Measurements from ENCODE around the gene NFIL3.

The NFIL3 gene

GRCh38 chr9:91422758-91423711 lies 597 bp downstream of the NFIL3 start:
- no peak for DNase-seq (ENCODE audit: insufficient read length, low spot score)
- peak; percentile 64 for FAIRE-seq

DNA sequence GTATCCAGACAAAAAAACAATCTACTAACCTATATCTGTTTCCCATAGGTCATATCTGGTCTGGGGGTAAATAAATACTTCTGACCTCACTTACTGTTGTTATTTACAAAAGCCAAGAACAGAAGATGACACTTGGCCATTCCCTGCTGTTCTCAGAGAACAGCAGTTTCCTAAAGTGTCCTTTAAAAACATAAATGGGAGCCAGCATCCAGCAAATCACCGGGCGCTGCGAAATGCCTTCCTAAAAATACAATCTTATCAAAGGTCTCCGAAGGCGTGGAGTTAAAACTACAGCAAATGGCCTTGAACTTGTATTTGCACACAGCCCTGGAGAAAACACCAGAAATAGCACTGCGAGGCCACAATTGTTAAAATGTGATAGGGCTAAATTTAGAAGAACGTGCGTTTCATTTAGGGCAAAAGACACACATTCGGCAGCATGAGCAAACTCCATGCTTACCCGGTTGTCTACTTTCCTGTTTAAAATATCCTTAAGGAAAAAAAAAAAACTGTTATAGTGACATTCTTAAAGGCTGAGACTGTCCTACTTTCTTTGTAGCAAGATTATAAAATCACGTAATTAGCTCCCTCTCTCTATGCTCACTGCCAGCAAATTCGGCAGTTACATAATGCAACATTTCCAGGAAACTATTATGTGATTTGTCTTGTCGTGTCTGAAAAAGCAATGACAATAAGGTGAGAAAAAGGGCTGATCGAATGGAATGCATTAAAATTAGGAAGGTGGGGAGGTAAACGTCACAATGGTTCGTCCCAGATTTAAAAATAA lies 1.5 kb downstream of the NFIL3 start:
- DNase-seq (ENCODE audit: insufficient read length, low spot score), result no peak
- peak; percentile 72 for FAIRE-seq

DNA sequence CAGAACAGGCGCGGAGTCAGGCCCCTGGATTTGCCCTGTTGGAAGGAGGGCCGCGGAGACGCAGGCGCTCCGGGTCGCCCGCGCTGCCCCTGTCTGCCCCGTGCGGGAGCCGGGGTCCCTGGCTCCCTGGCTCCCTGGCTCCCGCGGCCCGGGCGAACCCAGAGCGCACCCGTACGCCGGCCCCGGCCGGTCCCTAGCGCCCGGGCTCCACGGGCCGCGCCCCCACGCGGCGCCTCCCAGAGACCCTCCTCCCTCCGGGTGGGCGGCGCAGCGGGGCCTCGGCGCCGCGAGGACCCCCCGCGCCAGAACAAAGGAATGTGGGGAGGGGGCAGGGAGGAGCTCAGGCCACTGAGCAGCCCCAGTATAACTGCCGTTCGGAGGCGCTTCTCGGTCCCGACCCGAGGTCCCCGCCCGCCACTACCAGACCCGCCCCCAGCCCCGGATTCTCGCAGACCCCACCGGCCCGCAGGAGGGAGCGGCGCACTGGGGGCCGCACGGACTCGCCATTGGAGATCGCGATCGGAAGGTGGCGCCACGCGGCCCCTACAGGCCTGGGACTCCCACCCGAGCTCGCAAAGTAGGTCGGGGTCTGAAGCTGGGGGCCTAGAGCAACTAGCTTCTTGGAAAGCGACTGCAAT lies 2.4 kb downstream of the NFIL3 start:
- no peak for FAIRE-seq

DNA sequence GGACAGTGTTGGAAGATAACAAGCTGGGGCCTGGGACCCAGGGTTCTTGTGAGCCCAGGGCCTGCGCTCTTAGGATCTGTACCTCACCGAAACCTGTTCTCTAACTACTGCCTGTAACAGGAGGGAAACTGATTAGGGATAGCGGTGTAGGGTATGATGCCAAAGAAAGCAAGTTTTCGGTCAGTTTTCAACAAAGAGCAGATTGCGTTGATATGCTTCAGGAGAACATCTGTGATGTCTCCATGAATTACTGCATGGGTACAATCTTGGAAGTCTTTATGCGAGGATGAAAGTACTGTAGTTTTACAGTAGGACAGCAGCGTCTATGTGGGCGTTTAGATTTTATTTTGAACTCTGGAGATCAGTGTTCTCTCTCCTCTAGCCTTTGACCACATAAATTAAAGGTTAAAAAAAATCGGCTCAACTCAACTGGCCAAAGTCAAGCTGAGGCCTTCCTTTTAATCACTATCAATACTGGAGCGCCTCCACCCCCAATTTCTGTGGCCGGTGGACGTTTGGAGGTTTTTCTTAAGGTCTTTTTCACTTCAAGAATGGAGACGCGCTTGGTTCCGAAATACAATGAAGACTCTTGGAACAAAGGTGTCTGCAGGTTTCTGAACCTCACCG lies 3.0 kb downstream of the NFIL3 start:
- no peak for FAIRE-seq
- no peak for DNase-seq (ENCODE audit: insufficient read length, low spot score)

More for the DNA sequence above, 2.4 kb downstream of the NFIL3 start:
- no peak for DNase-seq (ENCODE audit: insufficient read length, low spot score)

- DNase-seq (ENCODE audit: insufficient read length, low spot score) (no peak), FAIRE-seq (peak; percentile 86)
Observed at GRCh38 chr9:91419222-91420191, 4.1 kb downstream of the NFIL3 start.

GRCh38 chr9:91418215-91418610 lies 5.4 kb downstream of the NFIL3 start:
- no peak for DNase-seq (ENCODE audit: insufficient read length, low spot score)
- FAIRE-seq, result peak; percentile 28

- DNase-seq (ENCODE audit: insufficient read length, low spot score) (no peak), FAIRE-seq (no peak)
Observed at GRCh38 chr9:91417602-91418214, 5.9 kb downstream of the NFIL3 start.

GRCh38 chr9:91416096-91416712 lies 7.4 kb downstream of the NFIL3 start:
- FAIRE-seq (no peak), DNase-seq (ENCODE audit: insufficient read length, low spot score) (no peak)

- FAIRE-seq, result peak; percentile 83
- DNase-seq (ENCODE audit: insufficient read length, low spot score), result no peak
Observed at GRCh38 chr9:91415290-91415689, 8.3 kb downstream of the NFIL3 start.

DNA sequence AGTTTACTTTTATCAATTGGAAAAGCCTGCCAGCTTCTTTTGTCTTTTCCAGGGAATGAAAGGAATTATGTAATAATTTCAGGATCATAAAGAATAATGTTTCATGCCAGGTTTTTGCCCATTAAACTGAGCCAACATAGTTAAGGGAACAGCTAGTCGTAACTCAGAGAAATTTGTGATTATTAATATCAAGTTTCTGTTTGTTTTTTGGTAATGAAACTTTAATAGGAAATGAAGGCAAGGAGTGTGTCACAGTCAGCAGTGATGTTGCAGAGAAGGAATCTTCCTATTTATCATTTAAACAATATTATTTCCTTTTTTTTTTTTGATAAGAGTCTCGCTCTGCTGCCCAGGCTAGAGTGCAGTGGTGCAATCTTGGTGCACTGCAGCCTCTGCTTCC lies 10.7 kb downstream of the NFIL3 start:
- DNase-seq (ENCODE audit: insufficient read length, low spot score) (no peak), FAIRE-seq (no peak)

DNA sequence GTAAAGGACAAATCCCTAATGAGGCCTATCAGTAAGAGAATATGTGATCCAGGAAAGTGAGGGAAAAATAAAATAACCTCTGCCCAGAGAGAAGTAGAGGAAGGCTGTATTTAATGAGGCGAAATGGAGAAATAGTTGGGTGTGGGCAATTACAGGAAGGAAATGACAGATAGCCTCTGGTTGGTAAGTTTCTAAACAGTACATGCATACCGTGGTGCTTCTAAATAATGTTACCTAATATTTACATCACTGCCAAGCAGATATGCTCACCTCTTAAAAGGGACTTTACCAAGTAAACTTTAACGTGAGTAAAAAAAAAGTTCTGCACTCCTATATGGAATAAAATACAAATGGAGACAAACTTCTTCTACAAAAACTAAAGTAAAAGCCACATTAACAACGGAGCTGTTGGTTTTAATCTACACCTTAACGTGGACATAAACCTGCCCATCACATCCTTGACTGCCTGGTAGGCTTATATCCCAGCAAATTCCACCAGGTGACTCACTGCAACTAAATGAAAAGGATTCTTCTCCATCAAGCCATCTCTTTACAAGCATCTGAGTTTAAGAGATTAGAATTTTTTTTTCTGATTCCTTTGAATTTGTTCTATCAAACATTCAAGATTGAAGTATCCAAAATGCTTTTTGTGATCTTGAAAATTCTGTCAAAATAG lies 12.4 kb downstream of the NFIL3 start:
- no peak for FAIRE-seq
- no peak for DNase-seq (ENCODE audit: insufficient read length, low spot score)

- DNase-seq (ENCODE audit: insufficient read length, low spot score) (no peak), FAIRE-seq (no peak)
Observed at GRCh38 chr9:91410161-91410560, 13.5 kb downstream of the NFIL3 start.

- DNase-seq (ENCODE audit: insufficient read length, low spot score) (no peak), FAIRE-seq (no peak)
Observed at GRCh38 chr9:91408475-91408874, 15.2 kb downstream of the NFIL3 start.

DNA sequence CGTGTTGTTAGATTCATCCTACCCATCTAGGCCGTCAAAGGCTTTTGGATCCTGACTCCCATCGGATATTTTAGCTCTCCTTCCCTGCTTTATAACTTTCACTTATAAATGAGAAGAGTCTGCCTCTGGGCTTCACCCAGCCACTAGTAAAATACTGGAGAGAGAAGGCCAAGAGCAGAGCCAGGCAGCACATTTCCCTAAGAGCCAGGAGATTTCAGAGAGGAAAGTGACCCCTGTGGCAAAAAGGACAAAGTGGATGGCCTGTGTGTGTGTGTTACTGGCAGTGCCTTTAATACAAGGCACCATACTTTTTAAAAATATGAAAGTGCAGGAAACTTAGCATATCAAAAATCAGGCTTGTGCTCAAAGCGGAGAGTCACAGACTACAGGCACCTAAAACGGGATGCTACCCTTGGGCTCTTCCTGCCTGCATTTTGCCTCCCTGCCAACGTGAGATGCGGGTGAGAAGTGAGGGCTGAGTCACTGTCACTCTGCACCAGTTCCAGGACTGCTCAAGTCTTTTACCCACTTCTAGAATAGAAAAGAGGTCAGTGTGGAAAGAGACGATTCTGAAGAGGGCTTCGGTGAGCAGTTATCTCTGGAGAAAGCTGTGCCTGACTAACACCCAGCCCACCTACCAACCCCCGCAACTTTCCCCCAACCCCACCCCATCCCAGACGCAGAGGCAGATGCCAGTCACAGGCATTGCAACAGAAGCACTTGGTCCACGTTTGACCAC lies 15.9 kb downstream of the NFIL3 start:
- DNase-seq (ENCODE audit: insufficient read length, low spot score) (no peak), FAIRE-seq (no peak)

DNA sequence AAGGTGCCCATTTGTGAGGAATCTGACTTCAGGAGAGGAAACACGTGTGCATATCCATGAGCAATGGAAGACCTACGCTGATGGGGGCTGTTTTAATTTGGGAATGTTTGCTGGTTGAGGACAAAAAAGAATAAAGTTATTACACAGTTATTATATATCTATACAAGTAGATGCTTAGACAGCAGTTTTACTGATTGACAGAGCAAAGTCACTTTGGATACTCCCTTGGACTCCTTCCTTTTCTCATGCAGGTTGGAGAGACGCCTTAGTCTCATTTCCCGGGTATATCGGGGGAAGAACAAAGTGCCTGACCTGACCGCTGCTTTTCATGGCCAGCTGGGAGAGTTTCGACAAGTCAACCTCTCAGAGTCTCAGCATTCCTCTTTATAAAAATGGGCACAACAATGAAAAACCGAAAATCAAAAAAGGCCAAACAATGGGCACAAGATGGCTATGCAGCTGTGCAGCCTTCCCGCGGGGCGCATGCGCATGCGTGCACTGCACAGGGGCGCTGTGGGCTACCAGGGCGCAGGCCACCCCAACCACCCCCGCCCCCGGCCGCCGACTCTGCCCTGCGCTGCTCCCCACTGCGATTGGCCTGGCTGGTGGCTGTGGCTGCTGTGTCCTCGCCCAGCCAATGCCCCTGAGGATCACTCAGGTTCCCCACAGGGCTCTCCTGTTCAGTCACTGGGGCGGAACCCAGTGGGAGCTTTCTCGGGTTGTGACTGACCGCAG lies 18.1 kb downstream of the NFIL3 start:
- no peak for DNase-seq (ENCODE audit: insufficient read length, low spot score)
- no peak for FAIRE-seq

GRCh38 chr9:91403665-91404543 lies 19.7 kb downstream of the NFIL3 start:
- DNase-seq (ENCODE audit: insufficient read length, low spot score) (no peak), FAIRE-seq (no peak)
